ENCODE results near the gene PSMB7. TPM values are rescaled to one million over a fixed set of nuclear protein-coding genes. Genes with fewer than 3 reads are reported as not detected.

PSMB7 gene
- total and polyA plus RNA-seq, 8 donors: 39.0 to 99.9 (median 65.5) TPM

DNA sequence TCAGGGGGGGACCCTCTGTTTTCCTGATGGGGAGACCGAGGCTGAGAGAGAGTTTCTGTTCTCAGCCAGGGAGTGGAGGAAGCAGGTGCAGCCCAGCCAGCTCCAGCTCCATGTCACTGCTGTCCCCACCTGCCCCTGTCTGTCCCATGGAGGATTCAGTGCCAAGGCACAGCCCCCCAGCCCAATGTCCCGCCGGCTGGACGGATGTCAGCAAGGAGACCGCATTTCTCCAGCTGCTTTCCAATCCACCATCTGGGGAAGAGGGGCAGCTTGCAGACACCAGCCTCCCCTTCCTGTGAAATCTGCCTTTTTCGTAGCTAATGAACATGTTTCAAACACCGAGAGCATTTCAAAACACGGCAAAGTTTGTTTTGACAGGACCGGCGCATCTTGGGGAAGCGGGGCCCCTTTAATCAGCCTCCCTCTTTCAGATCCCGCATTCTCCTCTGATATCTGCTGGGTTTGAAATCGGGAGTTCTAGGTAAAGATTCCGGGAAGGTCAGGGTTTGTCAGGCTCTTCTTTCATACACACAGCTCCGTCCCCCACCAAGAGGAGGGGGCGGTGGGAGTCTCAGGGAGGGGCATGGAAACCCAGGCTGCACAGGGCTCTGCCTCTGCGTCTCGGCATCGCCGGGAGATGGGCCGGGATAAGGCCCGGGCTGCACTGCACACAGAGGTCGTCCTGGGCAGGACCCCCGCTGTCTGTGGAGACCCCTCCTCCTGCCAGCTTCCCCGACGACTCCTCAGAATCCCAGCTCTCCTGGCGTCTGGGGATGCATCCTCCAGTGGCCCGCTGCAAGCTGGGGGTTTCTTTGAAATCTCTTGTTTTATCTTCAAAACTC lies 82.7 kb downstream of the PSMB7 start:
- no peaks in the 10 kb centered on the region for H3K27me3 ChIP-seq
- H3K4me1 ChIP-seq: no peaks in the 10 kb centered on the region
- DNase-seq (no peak), FAIRE-seq (no peak), ATAC-seq (no peak)
- no peak overlapping the region for H3K4me3 ChIP-seq
- intact Hi-C loops (cut with DNase I): no loop called here
- peaks cover 3 to 29% (median 6%) of the 10 kb centered on the region in 3 donors for H3K36me3 ChIP-seq
- TF ChIP-seq, protein P1, sequence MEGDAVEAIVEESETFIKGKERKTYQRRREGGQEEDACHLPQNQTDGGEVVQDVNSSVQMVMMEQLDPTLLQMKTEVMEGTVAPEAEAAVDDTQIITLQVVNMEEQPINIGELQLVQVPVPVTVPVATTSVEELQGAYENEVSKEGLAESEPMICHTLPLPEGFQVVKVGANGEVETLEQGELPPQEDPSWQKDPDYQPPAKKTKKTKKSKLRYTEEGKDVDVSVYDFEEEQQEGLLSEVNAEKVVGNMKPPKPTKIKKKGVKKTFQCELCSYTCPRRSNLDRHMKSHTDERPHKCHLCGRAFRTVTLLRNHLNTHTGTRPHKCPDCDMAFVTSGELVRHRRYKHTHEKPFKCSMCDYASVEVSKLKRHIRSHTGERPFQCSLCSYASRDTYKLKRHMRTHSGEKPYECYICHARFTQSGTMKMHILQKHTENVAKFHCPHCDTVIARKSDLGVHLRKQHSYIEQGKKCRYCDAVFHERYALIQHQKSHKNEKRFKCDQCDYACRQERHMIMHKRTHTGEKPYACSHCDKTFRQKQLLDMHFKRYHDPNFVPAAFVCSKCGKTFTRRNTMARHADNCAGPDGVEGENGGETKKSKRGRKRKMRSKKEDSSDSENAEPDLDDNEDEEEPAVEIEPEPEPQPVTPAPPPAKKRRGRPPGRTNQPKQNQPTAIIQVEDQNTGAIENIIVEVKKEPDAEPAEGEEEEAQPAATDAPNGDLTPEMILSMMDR (IDR thresholded peaks at IDR 0.05): no peak
- WGBS, 2 donors: 84% methylated on average over 28 of the region's 28 CpGs
- no peaks in the 10 kb centered on the region for H3K9me3 ChIP-seq
- no peak overlapping the region for H3K27ac ChIP-seq

DNA sequence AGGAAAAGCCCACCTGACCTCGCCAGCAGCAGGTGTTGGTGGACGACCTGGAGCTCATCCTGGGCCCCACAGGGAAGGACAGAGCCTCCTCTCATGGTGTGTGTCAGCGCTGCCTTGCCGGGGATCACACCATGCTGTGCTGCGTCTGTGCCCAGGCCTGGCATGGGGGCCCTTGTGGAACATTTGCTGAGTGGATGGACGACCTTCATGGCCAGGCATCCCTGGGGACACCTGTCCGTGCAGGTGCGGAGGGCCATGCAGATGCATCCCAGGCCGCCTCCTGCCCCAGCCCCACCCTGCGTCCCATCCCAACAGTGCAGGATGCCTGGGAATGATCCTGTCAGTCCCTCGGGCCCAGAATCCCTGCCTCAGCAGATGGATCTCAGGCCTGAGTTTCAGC lies 83.7 kb downstream of the PSMB7 start:
- TF ChIP-seq, protein P1 (IDR thresholded peaks at IDR 0.05): no peak
- Histone ChIP-seq H3K27me3 (no peaks in the 10 kb centered on the region), H3K4me3 (no peak overlapping the region), H3K27ac (no peak overlapping the region), H3K4me1 (no peaks in the 10 kb centered on the region), H3K9me3 (no peaks in the 10 kb centered on the region), H3K36me3 (peaks cover 4 to 26% (median 6%) of the 10 kb centered on the region in 3 donors)
- 86 to 89% methylated on average over 11 of the region's 11 CpGs for whole genome bisulfite sequencing, 2 donors
- DNase-seq (peak in 1 of 6 donors; percentile 40), ATAC-seq (no peak), FAIRE-seq (no peak)
- intact Hi-C loops (cut with DNase I): no loop called here

DNA sequence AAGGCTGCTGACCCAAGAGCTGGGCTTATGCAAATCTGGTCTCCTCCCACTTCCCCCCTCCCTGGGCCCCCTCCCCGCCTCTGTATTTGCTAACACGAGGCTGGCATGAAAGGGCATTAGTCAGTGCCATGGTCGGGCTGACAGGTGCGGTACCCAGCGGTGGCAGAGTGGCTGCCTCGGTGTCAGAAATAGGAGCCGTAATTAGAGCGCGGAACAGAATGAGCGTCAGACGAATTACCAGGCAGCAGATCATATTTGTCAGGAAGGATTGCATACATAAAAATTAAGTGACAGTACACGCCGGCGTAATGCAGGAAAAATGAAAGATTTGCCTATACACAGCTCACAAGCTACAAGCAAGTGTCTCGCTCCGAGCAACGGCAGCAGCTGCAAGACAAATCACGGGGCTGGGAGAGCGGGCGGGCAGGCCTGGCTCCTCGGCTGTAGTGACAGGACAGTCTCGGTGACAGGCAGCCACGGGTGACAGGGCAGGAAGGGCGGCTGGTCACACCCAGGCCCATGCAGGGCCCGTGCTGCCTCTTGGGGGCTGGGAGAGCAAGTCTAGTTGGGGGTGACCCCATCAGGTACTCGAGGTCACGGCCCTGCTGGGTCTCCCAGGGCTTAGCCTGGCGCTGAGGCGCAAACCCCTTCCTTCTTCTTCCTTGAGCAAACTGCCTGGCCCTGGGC lies 85.1 kb downstream of the PSMB7 start:
- DNase-seq (peak in 1 of 6 donors; percentile 64), FAIRE-seq (no peak), ATAC-seq (no peak)
- H3K4me3 ChIP-seq: no peak overlapping the region
- no peak overlapping the region for H3K27ac ChIP-seq
- H3K27me3 ChIP-seq: no peaks in the 10 kb centered on the region
- WGBS, 2 donors: 89 to 91% methylated on average over 29 of the region's 29 CpGs
- H3K9me3 ChIP-seq: no peaks in the 10 kb centered on the region
- TF ChIP-seq, protein P1 (IDR thresholded peaks at IDR 0.05): no peak
- intact Hi-C loops (cut with DNase I): no loop called here
- H3K36me3 ChIP-seq: peaks cover 6 to 21% (median 6%) of the 10 kb centered on the region in 3 donors
- H3K4me1 ChIP-seq: no peaks in the 10 kb centered on the region

DNA sequence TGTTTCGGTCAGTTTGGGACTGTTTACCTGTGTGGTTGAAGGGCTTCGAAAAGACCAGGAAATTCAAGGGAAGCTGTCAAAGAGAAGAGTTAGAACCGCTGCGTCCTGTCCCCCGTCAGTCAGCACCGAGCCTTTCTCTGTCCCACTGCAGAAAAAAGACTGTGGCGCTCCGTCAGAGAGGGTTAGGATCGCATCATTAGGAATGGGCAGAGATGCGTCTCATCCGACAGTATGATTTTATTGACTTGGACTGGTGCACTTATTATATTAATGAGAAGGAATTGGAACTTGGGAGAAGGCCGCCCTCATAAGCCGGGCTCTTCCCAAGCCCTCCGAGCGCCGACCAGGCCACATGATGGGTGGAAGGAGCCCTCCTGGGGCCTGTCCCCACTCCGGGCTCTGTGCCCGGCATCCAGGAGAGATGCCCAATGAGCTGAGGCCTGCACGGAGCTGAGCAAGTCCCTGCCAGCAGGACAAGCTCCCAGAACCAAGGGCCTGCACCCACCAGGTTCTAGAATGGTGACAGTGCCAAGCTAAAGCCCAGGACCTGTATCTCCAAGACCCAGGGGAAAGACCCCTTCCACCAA lies 85.9 kb downstream of the PSMB7 start:
- Histone ChIP-seq H3K4me1 (no peaks in the 10 kb centered on the region), H3K27ac (no peak overlapping the region), H3K9me3 (no peaks in the 10 kb centered on the region), H3K4me3 (no peak overlapping the region), H3K36me3 (peaks cover 6 to 21% (median 6%) of the 10 kb centered on the region in 3 donors), H3K27me3 (no peaks in the 10 kb centered on the region)
- FAIRE-seq (no peak), DNase-seq (peak in 1 of 6 donors; percentile 52), ATAC-seq (no peak)
- 93 to 94% methylated on average over 19 of the region's 19 CpGs for WGBS, 2 donors
- intact Hi-C loops (cut with DNase I): no loop called here
- TF ChIP-seq, protein P1 (IDR thresholded peaks at IDR 0.05): no peak

Data from pancreas (tissue), 10 donors.